Right lobe of liver (tissue), 4 donors: ENCODE data around the gene UGP2.

Source experiments
- CTCF ChIP-seq, 4 donors: fragments of 200-600 bp in 3 of 4; fragments of 450-650 bp in 1 of 4; IDR thresholded peaks; one replicate each; pipeline versions ENCODE4 v1.5.1 to v1.8.0; 2016 to 2022; ENCODE audit warnings: antibody characterized with exemption in 4 of 4, mild to moderate bottlenecking in 2 of 4
- POLR2A ChIP-seq: fragments of 450-650 bp; IDR thresholded peaks from one replicate; pipeline ENCODE4 v1.6.1; 2017; ENCODE audit warnings: antibody characterized with exemption, mild to moderate bottlenecking
- donor health status: DM: no; HTN: no; CAD: no.
- donor health status: DM: no; HTN: no; CAD: no.
- donor health status: DM: no; HTN: yes; CAD: no.

- no peak for TF ChIP-seq CTCF (IDR thresholded peaks at IDR 0.05)
- TF ChIP-seq POLR2A: no peak
Observed at GRCh38 chr2:63849381-63850203, 7.9 kb downstream of the UGP2 start.
